Left hindlimb (tissue), 1 donor: ENCODE measurements around the gene ZNF639.
A peak's percentile ranks its signal among the peaks of the same experiment; 100 is the strongest.
"Not testable (repeated sequence)": the region's sequence is repeated elsewhere in the genome, so short reads cannot be mapped to it uniquely, and the experiment has no call there.

ENCODE experiments used
- DNase-seq: peaks from one replicate; pipeline ENCODE4 v3.0.0-alpha.2; 2018

The ZNF639 gene, protein sequence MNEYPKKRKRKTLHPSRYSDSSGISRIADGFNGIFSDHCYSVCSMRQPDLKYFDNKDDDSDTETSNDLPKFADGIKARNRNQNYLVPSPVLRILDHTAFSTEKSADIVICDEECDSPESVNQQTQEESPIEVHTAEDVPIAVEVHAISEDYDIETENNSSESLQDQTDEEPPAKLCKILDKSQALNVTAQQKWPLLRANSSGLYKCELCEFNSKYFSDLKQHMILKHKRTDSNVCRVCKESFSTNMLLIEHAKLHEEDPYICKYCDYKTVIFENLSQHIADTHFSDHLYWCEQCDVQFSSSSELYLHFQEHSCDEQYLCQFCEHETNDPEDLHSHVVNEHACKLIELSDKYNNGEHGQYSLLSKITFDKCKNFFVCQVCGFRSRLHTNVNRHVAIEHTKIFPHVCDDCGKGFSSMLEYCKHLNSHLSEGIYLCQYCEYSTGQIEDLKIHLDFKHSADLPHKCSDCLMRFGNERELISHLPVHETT

DNA sequence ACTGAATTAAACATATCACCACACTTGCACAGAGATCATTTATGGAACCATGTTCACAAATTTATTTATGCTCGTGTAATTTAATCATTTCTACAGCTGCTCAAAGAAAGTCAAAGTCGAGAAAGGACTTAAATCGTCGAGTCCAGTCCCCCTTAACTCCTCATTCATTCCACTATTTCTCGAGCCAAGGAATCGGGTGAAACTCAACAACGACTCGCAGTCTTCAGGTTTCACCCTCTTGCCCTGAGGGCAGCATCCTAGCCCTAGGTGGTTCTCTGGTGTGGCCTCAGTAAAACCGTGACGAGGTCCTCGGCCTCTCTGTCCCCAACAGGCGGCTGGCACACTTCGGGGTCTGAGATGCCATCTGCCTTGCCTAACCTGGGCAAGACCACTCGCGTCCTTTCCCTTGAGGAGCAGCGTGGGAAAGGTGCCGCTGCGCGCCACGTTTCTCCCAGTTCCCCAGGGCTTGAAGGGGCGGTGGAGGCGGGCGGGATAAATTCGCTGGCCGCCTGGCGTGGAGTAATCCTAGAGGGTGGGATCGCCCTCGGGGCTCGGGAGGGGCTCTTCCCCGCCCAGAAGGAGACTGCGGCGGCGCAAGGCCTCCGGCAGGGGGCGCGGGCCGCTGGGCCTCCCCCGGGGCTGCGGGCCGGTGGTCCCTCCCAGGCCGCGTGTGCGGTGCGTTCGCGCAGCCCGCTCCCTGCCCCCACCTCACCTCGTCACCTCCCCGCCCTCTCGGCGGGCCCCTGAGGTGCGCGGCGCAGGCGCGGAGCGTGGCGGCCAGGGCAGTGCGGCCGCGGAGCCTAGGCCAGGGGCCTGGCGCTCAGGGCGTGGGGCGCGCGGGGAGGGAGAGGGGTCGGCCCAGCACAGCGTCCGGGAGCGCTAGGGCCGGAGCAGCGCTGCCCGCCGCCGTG is at the start of gene ZNF639:
ZNF639 (plus strand) TSS at position 746 of the 911 bp plus-strand sequence. CDS start 5,263 bp downstream, outside the sequence.
- DNase-seq: peak; percentile 91

GRCh38 chr3:179274434-179274833 is 48.4 kb upstream of the ZNF639 start:
- not testable (repeated sequence) for DNase-seq

- no peak for DNase-seq
These were observed 46.8 kb upstream of the ZNF639 start for GRCh38 chr3:179276001-179276400.

- DNase-seq: no peak
These were observed 46.1 kb upstream of the ZNF639 start for GRCh38 chr3:179276743-179277142.

GRCh38 chr3:179278151-179278550 is 44.7 kb upstream of the ZNF639 start:
- DNase-seq: no peak

GRCh38 chr3:179278932-179279693 is 43.7 kb upstream of the ZNF639 start:
- no peak for DNase-seq

- no peak for DNase-seq
These were observed 43.0 kb upstream of the ZNF639 start for GRCh38 chr3:179279837-179280236.

GRCh38 chr3:179281825-179282224 is 41.0 kb upstream of the ZNF639 start:
- no peak for DNase-seq

DNA sequence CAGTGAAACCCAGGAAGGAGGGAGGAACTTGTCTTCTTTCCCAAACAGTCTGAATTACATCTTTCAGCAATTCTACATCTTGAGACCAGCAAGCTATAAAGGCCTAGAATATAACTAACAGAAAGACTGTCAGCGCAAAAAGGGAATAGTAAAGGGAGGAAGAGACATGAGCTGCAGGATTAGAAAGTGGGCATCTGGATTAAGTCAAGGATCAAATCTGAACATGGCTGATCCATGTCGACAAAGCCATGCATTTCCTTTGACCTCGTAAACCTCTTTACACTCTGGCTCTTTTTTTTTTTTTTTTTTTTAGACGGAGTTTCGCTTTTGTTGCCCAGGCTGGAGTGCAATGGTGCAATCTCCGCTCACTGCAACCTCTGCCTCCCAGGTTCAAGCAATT is 36.5 kb upstream of the ZNF639 start:
- DNase-seq: no peak

GRCh38 chr3:179288845-179289244 is 34.0 kb upstream of the ZNF639 start:
- no peak for DNase-seq

GRCh38 chr3:179289295-179289694 is 33.5 kb upstream of the ZNF639 start:
- DNase-seq: no peak

DNA sequence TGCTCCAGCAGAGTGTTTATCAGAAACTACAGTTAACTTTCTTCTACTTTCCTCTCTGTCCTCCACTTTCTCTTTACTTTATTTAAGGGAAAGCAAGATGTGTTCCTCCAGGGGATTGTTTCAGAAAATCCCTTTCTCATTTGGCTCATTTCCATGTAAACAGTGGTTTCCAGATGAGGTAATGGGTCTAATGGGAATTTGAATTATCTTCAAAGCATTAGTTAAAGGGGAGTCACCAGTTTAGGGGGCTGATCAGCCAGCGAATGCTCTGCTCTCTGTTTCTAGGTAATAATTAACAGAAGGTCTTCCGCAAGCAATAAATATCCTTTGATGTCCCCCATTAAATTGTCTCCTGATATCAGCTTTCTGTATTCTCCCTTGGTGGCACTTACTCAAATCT is 30.4 kb upstream of the ZNF639 start:
- DNase-seq: no peak

- DNase-seq: no peak
These were observed 24.7 kb upstream of the ZNF639 start for GRCh38 chr3:179297971-179298725.

DNA sequence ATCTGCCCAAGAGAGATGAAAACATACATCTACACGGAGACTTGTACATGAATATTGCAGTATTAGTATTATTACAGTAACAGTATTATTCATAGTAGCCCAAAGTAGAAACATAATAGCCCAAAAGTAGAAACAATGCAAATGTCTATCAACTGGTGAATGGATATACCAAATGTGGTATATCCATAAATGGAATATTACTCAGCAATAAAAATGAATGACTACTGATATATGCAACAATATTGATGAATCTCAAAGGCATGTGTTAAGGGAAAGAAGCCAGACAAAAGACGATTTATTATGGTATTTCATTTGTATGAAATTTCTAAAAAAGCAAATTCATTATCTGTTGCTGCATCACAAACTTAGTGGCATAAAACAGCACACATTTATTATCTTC is 23.5 kb upstream of the ZNF639 start:
- no peak for DNase-seq

GRCh38 chr3:179299999-179300613 is 22.7 kb upstream of the ZNF639 start:
- DNase-seq: no peak

GRCh38 chr3:179301645-179302044 is 21.2 kb upstream of the ZNF639 start:
- DNase-seq: no peak

DNA sequence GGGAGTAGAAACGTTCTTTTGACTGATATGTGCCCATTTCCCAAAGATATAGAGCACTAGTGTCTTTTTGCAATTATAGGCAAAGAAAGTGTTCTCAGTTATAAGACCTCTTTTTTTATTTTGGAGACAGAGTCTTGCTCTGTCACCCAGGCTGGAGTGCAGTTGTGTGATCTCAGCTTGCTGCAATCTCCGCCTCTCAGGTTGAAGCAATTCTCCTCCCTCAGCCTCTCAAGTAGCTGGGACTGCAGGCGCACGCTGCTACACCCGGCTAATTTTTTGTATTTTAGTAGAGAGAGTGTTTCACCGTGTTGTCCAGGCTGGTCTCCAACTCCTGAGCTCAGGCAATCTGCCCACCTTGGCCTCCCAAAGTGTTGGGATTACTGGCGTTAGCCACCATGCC is 20.7 kb upstream of the ZNF639 start:
- DNase-seq: no peak

DNA sequence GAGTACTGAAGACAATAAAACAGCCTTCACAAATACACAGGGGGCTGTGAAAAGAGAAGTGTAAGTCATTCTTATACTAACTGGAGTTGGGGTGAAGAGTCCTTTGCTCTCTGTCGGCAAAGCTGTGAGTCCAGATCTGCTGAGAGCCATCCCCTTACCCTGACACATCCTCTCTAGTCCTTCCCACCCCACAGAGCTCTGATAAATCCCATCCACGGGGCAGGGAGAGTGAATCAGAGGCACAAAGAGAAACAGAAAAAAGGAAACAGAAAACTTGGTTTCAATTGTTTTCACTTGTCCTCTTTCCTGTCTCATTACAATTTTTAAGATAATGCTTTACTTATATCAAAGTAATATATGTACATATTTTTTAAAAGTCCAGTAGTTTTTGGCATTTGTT is 18.2 kb upstream of the ZNF639 start:
- no peak for DNase-seq

DNA sequence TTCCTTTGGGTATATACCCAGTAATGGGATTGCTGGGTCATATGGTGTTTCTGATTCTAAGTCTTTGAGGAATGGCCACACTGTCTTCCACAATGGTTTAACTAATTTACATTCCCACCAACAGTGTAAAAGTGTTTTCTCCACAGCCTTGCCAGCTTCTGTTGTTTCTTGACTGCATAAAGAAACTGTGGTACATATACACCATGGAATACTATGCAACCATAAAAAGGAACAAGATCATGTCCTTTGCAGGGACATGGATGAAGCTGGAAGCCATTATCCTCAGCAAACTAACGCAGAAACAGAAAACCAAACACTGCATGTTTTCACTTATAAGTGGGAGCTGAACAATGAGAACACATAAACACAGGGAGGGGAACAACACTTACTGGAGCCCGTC is 15.5 kb upstream of the ZNF639 start:
- not testable (repeated sequence) for DNase-seq

GRCh38 chr3:179308001-179308400 is 14.8 kb upstream of the ZNF639 start:
- DNase-seq: no peak

DNA sequence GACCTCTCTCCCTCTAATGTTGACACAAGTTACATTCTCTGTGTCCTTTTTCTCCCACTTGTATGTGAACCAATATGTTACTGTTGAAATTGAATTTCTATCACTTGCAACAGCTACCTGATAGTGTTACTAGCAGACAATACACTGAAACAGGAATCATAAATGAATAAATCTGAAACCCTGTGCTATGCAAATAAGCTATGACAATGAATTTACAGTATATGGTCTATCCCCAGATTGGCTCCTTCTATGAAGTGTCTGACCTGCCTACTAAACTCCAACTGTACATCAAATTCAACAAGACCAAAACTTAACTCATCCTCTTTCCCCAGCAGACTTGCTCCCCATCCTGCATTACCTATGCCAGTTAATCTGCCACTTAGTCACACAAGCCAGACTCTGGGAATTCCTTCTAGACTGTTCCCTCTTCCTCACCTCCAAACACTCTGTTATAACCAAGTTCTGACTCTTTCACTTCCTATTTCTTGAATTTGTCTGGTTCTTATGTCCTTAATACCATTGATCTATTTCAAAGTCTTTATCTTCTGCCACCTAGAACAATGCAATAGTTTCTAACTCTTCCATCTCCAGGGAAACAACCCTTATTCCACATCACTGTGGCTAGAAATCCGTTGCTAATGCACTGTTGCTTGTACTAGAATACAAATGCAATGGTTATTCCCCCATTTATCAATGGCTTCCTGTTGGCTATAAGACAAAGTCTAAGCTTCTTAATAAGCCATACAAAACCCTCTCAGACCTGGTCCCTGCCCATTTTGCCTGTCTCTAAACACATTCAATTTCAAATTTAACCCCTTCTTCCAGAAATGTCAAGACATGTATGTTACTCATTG is 13.4 kb upstream of the ZNF639 start:
- no peak for DNase-seq
